ENCODE data around the gene NTM.

NTM gene

GRCh38 chr11:131907371-131907770, 537.0 kb downstream of the NTM start:
- no peak overlapping the region for H3K23ac ChIP-seq (ENCODE audit: low read depth, low read length, poor library complexity)
- no peak overlapping the region for H3K9ac ChIP-seq (ENCODE audit: low read depth, low read length, poor library complexity)
- H4K91ac ChIP-seq (ENCODE audit: low read depth, low read length, poor library complexity) = no peak overlapping the region
- H4K8ac ChIP-seq (ENCODE audit: low read depth, low read length) = no peak overlapping the region
- H2BK15ac ChIP-seq (ENCODE audit: low read length) = no peak overlapping the region
- H3K18ac ChIP-seq (ENCODE audit: low read length) = no peak overlapping the region
- H3K36me3 ChIP-seq (replicated peaks in 1 of 2; ENCODE audit: control insufficient read depth in 2 of 2, insufficient read depth in 2 of 2, low read length in 2 of 2) = no peaks in the 10 kb centered on the region
- no peak overlapping the region for H2BK12ac ChIP-seq (ENCODE audit: low read length)
- peaks cover 4 to 12% of the 10 kb centered on the region in 2 donors for H3K4me1 ChIP-seq (ENCODE audit: control insufficient read depth in 2 of 2, insufficient read depth in 1 of 2, low read depth in 1 of 2, low read length in 2 of 2)
- no peak for DNase-seq (ENCODE audit: low spot score)
- no peak overlapping the region for H3K4me3 ChIP-seq (ENCODE audit: low read length in 2 of 2)
- H3K27ac ChIP-seq (replicated peaks; ENCODE audit: low read length) = no peak overlapping the region
- H2BK5ac ChIP-seq (ENCODE audit: low read length) = no peak overlapping the region
- 100% methylated on average over 2 of the region's 5 CpGs; no CpG with 5 or more reads in 1 of the 2 donors for WGBS, 2 donors (ENCODE audit: extremely low coverage in 2 of 2, insufficient read length in 2 of 2, insufficient replicate concordance in 1 of 2)
- H3K4ac ChIP-seq (ENCODE audit: low read length) = no peak overlapping the region
- H3K9me3 ChIP-seq (replicated peaks in 1 of 2; ENCODE audit: control insufficient read depth in 2 of 2, insufficient read depth in 1 of 2, low read depth in 1 of 2, low read length in 2 of 2) = no peaks in the 10 kb centered on the region
- no peak overlapping the region for H2AK5ac ChIP-seq (ENCODE audit: low read depth, low read length)
- no peaks in the 10 kb centered on the region for H3K79me1 ChIP-seq (ENCODE audit: low read depth, low read length)
- no peak overlapping the region for H2BK120ac ChIP-seq (ENCODE audit: low read depth, low read length)
- H3K27me3 ChIP-seq (ENCODE audit: control insufficient read depth in 3 of 3, insufficient read depth in 3 of 3, low read depth in 1 of 3, low read length in 3 of 3) = peaks cover 0 to 30% (median 0%) of the 10 kb centered on the region in 3 experiments
- no peak overlapping the region for H3K4me2 ChIP-seq (ENCODE audit: insufficient read depth, low read length, poor library complexity, severe bottlenecking)
- H2AFZ ChIP-seq (ENCODE audit: low read length) = no peak overlapping the region
- no peak overlapping the region for H3K14ac ChIP-seq (ENCODE audit: low read length)

- H3K18ac ChIP-seq (ENCODE audit: low read length) = no peak overlapping the region
- H2BK120ac ChIP-seq (ENCODE audit: low read depth, low read length) = no peak overlapping the region
- peaks cover 0 to 30% (median 0%) of the 10 kb centered on the region in 3 experiments for H3K27me3 ChIP-seq (ENCODE audit: control insufficient read depth in 3 of 3, insufficient read depth in 3 of 3, low read depth in 1 of 3, low read length in 3 of 3)
- no peak overlapping the region for H3K27ac ChIP-seq (replicated peaks; ENCODE audit: low read length)
- H2AFZ ChIP-seq (ENCODE audit: low read length) = no peak overlapping the region
- H3K79me1 ChIP-seq (ENCODE audit: low read depth, low read length) = no peaks in the 10 kb centered on the region
- WGBS, 2 donors (ENCODE audit: extremely low coverage in 2 of 2, insufficient read length in 2 of 2, insufficient replicate concordance in 1 of 2) = no CpG with 5 or more reads among the region's 2 CpGs
- no peak overlapping the region for H4K8ac ChIP-seq (ENCODE audit: low read depth, low read length)
- H4K91ac ChIP-seq (ENCODE audit: low read depth, low read length, poor library complexity) = no peak overlapping the region
- H2BK12ac ChIP-seq (ENCODE audit: low read length) = no peak overlapping the region
- no peak overlapping the region for H2BK15ac ChIP-seq (ENCODE audit: low read length)
- H3K14ac ChIP-seq (ENCODE audit: low read length) = no peak overlapping the region
- H2AK5ac ChIP-seq (ENCODE audit: low read depth, low read length) = no peak overlapping the region
- H3K9me3 ChIP-seq (replicated peaks in 1 of 2; ENCODE audit: control insufficient read depth in 2 of 2, insufficient read depth in 1 of 2, low read depth in 1 of 2, low read length in 2 of 2) = no peaks in the 10 kb centered on the region
- H3K4ac ChIP-seq (ENCODE audit: low read length) = no peak overlapping the region
- H3K4me1 ChIP-seq (ENCODE audit: control insufficient read depth in 2 of 2, insufficient read depth in 1 of 2, low read depth in 1 of 2, low read length in 2 of 2) = peaks cover 4 to 12% of the 10 kb centered on the region in 2 donors
- no peak overlapping the region for H3K23ac ChIP-seq (ENCODE audit: low read depth, low read length, poor library complexity)
- no peaks in the 10 kb centered on the region for H3K36me3 ChIP-seq (replicated peaks in 1 of 2; ENCODE audit: control insufficient read depth in 2 of 2, insufficient read depth in 2 of 2, low read length in 2 of 2)
- no peak overlapping the region for H3K4me2 ChIP-seq (ENCODE audit: insufficient read depth, low read length, poor library complexity, severe bottlenecking)
- H2BK5ac ChIP-seq (ENCODE audit: low read length) = no peak overlapping the region
- no peak overlapping the region for H3K4me3 ChIP-seq (ENCODE audit: low read length in 2 of 2)
- H3K9ac ChIP-seq (ENCODE audit: low read depth, low read length, poor library complexity) = no peak overlapping the region
- no peak for DNase-seq (ENCODE audit: low spot score)
Measured at GRCh38 chr11:131908316-131908715, 537.9 kb downstream of the NTM start.

- no peak overlapping the region for H3K9ac ChIP-seq (ENCODE audit: low read depth, low read length, poor library complexity)
- no peak overlapping the region for H3K14ac ChIP-seq (ENCODE audit: low read length)
- H2AK5ac ChIP-seq (ENCODE audit: low read depth, low read length) = no peak overlapping the region
- H2AFZ ChIP-seq (ENCODE audit: low read length) = no peak overlapping the region
- H3K23ac ChIP-seq (ENCODE audit: low read depth, low read length, poor library complexity) = no peak overlapping the region
- H2BK120ac ChIP-seq (ENCODE audit: low read depth, low read length) = no peak overlapping the region
- H3K9me3 ChIP-seq (replicated peaks in 1 of 2; ENCODE audit: control insufficient read depth in 2 of 2, insufficient read depth in 1 of 2, low read depth in 1 of 2, low read length in 2 of 2) = no peaks in the 10 kb centered on the region
- no peak overlapping the region for H4K8ac ChIP-seq (ENCODE audit: low read depth, low read length)
- H3K4me3 ChIP-seq (ENCODE audit: low read length in 2 of 2) = no peak overlapping the region
- peaks cover 0 to 30% (median 2%) of the 10 kb centered on the region in 3 experiments for H3K27me3 ChIP-seq (ENCODE audit: control insufficient read depth in 3 of 3, insufficient read depth in 3 of 3, low read depth in 1 of 3, low read length in 3 of 3)
- H3K27ac ChIP-seq (replicated peaks; ENCODE audit: low read length) = no peak overlapping the region
- peaks cover 4 to 9% of the 10 kb centered on the region in 2 donors for H3K4me1 ChIP-seq (ENCODE audit: control insufficient read depth in 2 of 2, insufficient read depth in 1 of 2, low read depth in 1 of 2, low read length in 2 of 2)
- WGBS, 2 donors (ENCODE audit: extremely low coverage in 2 of 2, insufficient read length in 2 of 2, insufficient replicate concordance in 1 of 2) = no CpG with 5 or more reads among the region's 10 CpGs
- no peak overlapping the region for H2BK5ac ChIP-seq (ENCODE audit: low read length)
- DNase-seq (ENCODE audit: low spot score) = no peak
- no peak overlapping the region for H3K4ac ChIP-seq (ENCODE audit: low read length)
- no peaks in the 10 kb centered on the region for H3K36me3 ChIP-seq (replicated peaks in 1 of 2; ENCODE audit: control insufficient read depth in 2 of 2, insufficient read depth in 2 of 2, low read length in 2 of 2)
- peak overlapping the region; percentile 83 for H3K4me2 ChIP-seq (ENCODE audit: insufficient read depth, low read length, poor library complexity, severe bottlenecking)
- H2BK15ac ChIP-seq (ENCODE audit: low read length) = no peak overlapping the region
- no peaks in the 10 kb centered on the region for H3K79me1 ChIP-seq (ENCODE audit: low read depth, low read length)
- no peak overlapping the region for H3K18ac ChIP-seq (ENCODE audit: low read length)
- no peak overlapping the region for H4K91ac ChIP-seq (ENCODE audit: low read depth, low read length, poor library complexity)
- no peak overlapping the region for H2BK12ac ChIP-seq (ENCODE audit: low read length)
Measured at GRCh38 chr11:131909426-131910177, 539.2 kb downstream of the NTM start.

GRCh38 chr11:131910178-131910522, 539.7 kb downstream of the NTM start:
- no peak overlapping the region for H3K4ac ChIP-seq (ENCODE audit: low read length)
- WGBS, 2 donors (ENCODE audit: extremely low coverage in 2 of 2, insufficient read length in 2 of 2, insufficient replicate concordance in 1 of 2) = no CpG with 5 or more reads among the region's 21 CpGs

More at GRCh38 chr11:131910178-131910522, 539.7 kb downstream of the NTM start:
- Histone ChIP-seq H3K14ac (ENCODE audit: low read length) (no peak overlapping the region), H3K9me3 (replicated peaks in 1 of 2; ENCODE audit: control insufficient read depth in 2 of 2, insufficient read depth in 1 of 2, low read depth in 1 of 2, low read length in 2 of 2) (no peaks in the 10 kb centered on the region), H2AFZ (ENCODE audit: low read length) (peak overlapping the region; percentile 95), H3K27ac (replicated peaks; ENCODE audit: low read length) (no peak overlapping the region), H3K18ac (ENCODE audit: low read length) (no peak overlapping the region), H3K4me2 (ENCODE audit: insufficient read depth, low read length, poor library complexity, severe bottlenecking) (peak overlapping the region; percentile 83), H3K4me3 (ENCODE audit: low read length in 2 of 2) (peak overlapping the region; percentile 49 to 84), H2BK5ac (ENCODE audit: low read length) (no peak overlapping the region), H3K9ac (ENCODE audit: low read depth, low read length, poor library complexity) (no peak overlapping the region), H3K27me3 (ENCODE audit: control insufficient read depth in 3 of 3, insufficient read depth in 3 of 3, low read depth in 1 of 3, low read length in 3 of 3) (peaks cover 0 to 30% (median 2%) of the 10 kb centered on the region in 3 experiments), H3K4me1 (ENCODE audit: control insufficient read depth in 2 of 2, insufficient read depth in 1 of 2, low read depth in 1 of 2, low read length in 2 of 2) (peaks cover 4 to 6% of the 10 kb centered on the region in 2 donors), H3K36me3 (replicated peaks in 1 of 2; ENCODE audit: control insufficient read depth in 2 of 2, insufficient read depth in 2 of 2, low read length in 2 of 2) (no peaks in the 10 kb centered on the region), H3K23ac (ENCODE audit: low read depth, low read length, poor library complexity) (no peak overlapping the region), H2BK12ac (ENCODE audit: low read length) (no peak overlapping the region), H4K91ac (ENCODE audit: low read depth, low read length, poor library complexity) (no peak overlapping the region), H4K8ac (ENCODE audit: low read depth, low read length) (no peak overlapping the region), H2BK120ac (ENCODE audit: low read depth, low read length) (no peak overlapping the region), H2BK15ac (ENCODE audit: low read length) (no peak overlapping the region), H3K79me1 (ENCODE audit: low read depth, low read length) (no peaks in the 10 kb centered on the region), H2AK5ac (ENCODE audit: low read depth, low read length) (no peak overlapping the region)
- no peak for DNase-seq (ENCODE audit: low spot score)

Measured in neuronal stem cell (in vitro differentiated cells).